IMR-90 (cell line): ENCODE data around the gene PEX7. TPM values are rescaled to one million over a fixed set of nuclear protein-coding genes. Genes with fewer than 3 reads are reported as not detected.

Experiments used
- ATAC-seq: fragments of 200-7000 bp; cut with Tn5 transposase; 2 replicates; pipeline ENCODE4 v1.9.1; 2020; ENCODE audit warnings: low read depth, mild to moderate bottlenecking, moderate library complexity
- BruUV-seq: library from RNA; stranded (reverse); fragments of 400-500 nt; replicated peaks from 2 replicates; lab custom pipeline; 2021; lab: Mats Ljungman, UMichigan
- CTCF ChIA-PET: fragments of 300-600 bp; formaldehyde crosslinking; extraction: SDS; loops from one replicate; lab custom pipeline; 2021; ENCODE audit warnings: antibody characterized with exemption; lab: Yijun Ruan, JAX
- POLR2A ChIA-PET: fragments of 300-600 bp; sonication (Branson Sonifier 250); formaldehyde crosslinking; loops from one replicate; lab custom pipeline; 2022; ENCODE audit warnings: antibody characterized with exemption; ENCODE audit not compliant: unreplicated experiment; lab: Charles Lee
- DNase-seq: peaks from one replicate; pipeline ENCODE4 v3.0.0; 2013
- H2AFZ ChIP-seq: replicated peaks from 2 replicates; pipeline ENCODE3; 2013; ENCODE audit warnings: low read length, mild to moderate bottlenecking; ENCODE audit not compliant: poor library complexity
- H2AK5ac ChIP-seq: 2 replicates; pipeline ENCODE4 v1.6.1; 2013; ENCODE audit warnings: low read depth, low read length, inconsistent platforms
- H2AK9ac ChIP-seq: replicated peaks from 2 replicates; pipeline ENCODE3; 2013; ENCODE audit warnings: mild to moderate bottlenecking, low read depth, low read length, moderate library complexity; ENCODE audit not compliant: poor library complexity
- H2BK120ac ChIP-seq: 2 replicates; pipeline ENCODE4 v1.6.1; 2013; ENCODE audit warnings: low read depth, low read length, inconsistent platforms
- H2BK15ac ChIP-seq: 3 replicates; pipeline ENCODE4 v1.6.1; 2013; ENCODE audit warnings: low read depth, low read length, inconsistent platforms
- H2BK20ac ChIP-seq: 2 replicates; pipeline ENCODE4 v1.6.1; 2013; ENCODE audit warnings: low read depth, mild to moderate bottlenecking, inconsistent platforms, low read length, moderate library complexity
- H2BK5ac ChIP-seq: 2 replicates; pipeline ENCODE4 v1.6.1; 2013; ENCODE audit warnings: mild to moderate bottlenecking, low read depth, low read length, inconsistent platforms; ENCODE audit not compliant: poor library complexity, severe bottlenecking
- H3K14ac ChIP-seq: replicated peaks from 2 replicates; pipeline ENCODE4 v1.6.1; 2013; ENCODE audit warnings: low read depth, low read length, inconsistent platforms
- H3K18ac ChIP-seq: 2 replicates; pipeline ENCODE4 v1.6.1; 2013; ENCODE audit warnings: low read depth, low read length, control low read depth
- H3K23ac ChIP-seq: 2 replicates; pipeline ENCODE4 v1.6.1; 2013; ENCODE audit warnings: low read depth, low read length, inconsistent platforms
- H3K27ac ChIP-seq: 2 replicates; pipeline ENCODE4 v1.5.1; 2013; ENCODE audit warnings: mild to moderate bottlenecking, control low read depth, low read length; ENCODE audit not compliant: insufficient read depth
- H3K27me3 ChIP-seq: 2 replicates; pipeline ENCODE4 v1.6.1; 2013; ENCODE audit warnings: low read length; ENCODE audit not compliant: control insufficient read depth, insufficient read depth
- H3K36me3 ChIP-seq: 2 replicates; pipeline ENCODE4 v1.6.1; 2013; ENCODE audit warnings: low read length, mixed read lengths; ENCODE audit not compliant: control insufficient read depth, insufficient read depth
- H3K4ac ChIP-seq: 2 replicates; pipeline ENCODE4 v1.6.1; 2013; ENCODE audit warnings: low read depth, low read length, inconsistent platforms
- H3K4me1 ChIP-seq: 2 replicates; pipeline ENCODE4 v1.6.1; 2013; ENCODE audit warnings: low read length, mixed read lengths; ENCODE audit not compliant: control insufficient read depth, insufficient read depth
- H3K4me2 ChIP-seq: 2 replicates; pipeline ENCODE4 v1.6.1; 2013; ENCODE audit warnings: low read depth, mild to moderate bottlenecking, control low read depth, low read length, moderate library complexity
- H3K4me3 ChIP-seq: 2 replicates; pipeline ENCODE4 v1.5.1; 2013; ENCODE audit warnings: low read depth, mild to moderate bottlenecking, control low read depth, low read length, moderate library complexity; ENCODE audit not compliant: insufficient read depth
- H3K56ac ChIP-seq: 2 replicates; pipeline ENCODE4 v1.6.1; 2013; ENCODE audit warnings: low read length, inconsistent platforms; ENCODE audit not compliant: insufficient read depth; ENCODE audit errors: extremely low read depth
- H3K79me1 ChIP-seq, 2 experiments: 2 replicates each; pipeline ENCODE4 v1.6.1; 2013; ENCODE audit warnings: low read length in 2 of 2, inconsistent platforms in 1 of 2, low read depth in 1 of 2
- H3K9ac ChIP-seq: 2 replicates; pipeline ENCODE4 v1.6.1; 2013; ENCODE audit warnings: low read depth, low read length, control low read depth
- H3K9me1 ChIP-seq: 2 replicates; pipeline ENCODE4 v1.6.1; 2013; ENCODE audit warnings: low read length, inconsistent platforms; ENCODE audit not compliant: insufficient read depth
- H3K9me3 ChIP-seq: 2 replicates; pipeline ENCODE4 v1.6.1; 2013; ENCODE audit warnings: low read length; ENCODE audit not compliant: control insufficient read depth, insufficient read depth
- H4K20me1 ChIP-seq: 2 replicates; pipeline ENCODE4 v1.6.1; 2013; ENCODE audit warnings: low read length, inconsistent platforms; ENCODE audit not compliant: insufficient read depth
- H4K5ac ChIP-seq: 2 replicates; pipeline ENCODE4 v1.6.1; 2013; ENCODE audit warnings: mild to moderate bottlenecking, low read depth, low read length, control low read depth
- H4K8ac ChIP-seq, 2 experiments: 2 replicates each; pipeline ENCODE4 v1.6.1; 2013; ENCODE audit warnings: low read depth in 2 of 2, low read length in 2 of 2, control low read depth in 1 of 2, inconsistent platforms in 1 of 2
- H4K91ac ChIP-seq: 2 replicates; pipeline ENCODE4 v1.6.1; 2013; ENCODE audit warnings: low read depth, low read length, inconsistent platforms; ENCODE audit not compliant: insufficient read depth
- CHD1 ChIP-seq: IDR thresholded peaks from 2 replicates; pipeline ENCODE4 v1.6.1; 2012; ENCODE audit warnings: low read depth, low read length, improper control_type of control experiment
- FOS ChIP-seq: fragments of 150-350 bp; IDR thresholded peaks from 2 replicates; pipeline ENCODE4 v1.6.1; 2016; ENCODE audit warnings: low read depth, low read length
- MAZ ChIP-seq: IDR thresholded peaks from 2 replicates; pipeline ENCODE4 v1.6.1; 2012; ENCODE audit warnings: low read depth, mild to moderate bottlenecking, low read length, improper control_type of control experiment, moderate library complexity, borderline replicate concordance
- MXI1 ChIP-seq: IDR thresholded peaks from 2 replicates; pipeline ENCODE4 v1.6.1; 2012; ENCODE audit warnings: low read depth, mild to moderate bottlenecking, low read length, moderate library complexity, borderline replicate concordance
- POLR2A ChIP-seq: IDR thresholded peaks from 2 replicates; pipeline ENCODE4 v1.6.1; 2012; ENCODE audit warnings: mild to moderate bottlenecking, low read depth, low read length
- WGBS, 2 experiments: methylation state at CpG; one replicate each; pipeline versions ENCODE4 v1.1.5 to v1.1.7; 2013; ENCODE audit warnings: missing lambda C conversion rate in 2 of 2; ENCODE audit not compliant: insufficient read length in 1 of 2; ENCODE audit errors: extremely low coverage in 2 of 2; 5-methylcytosine and 5-hydroxymethylcytosine counted together
- dilution Hi-C: fragments of 300-500 bp; cut with HindIII; formaldehyde crosslinking; loops from one replicate; pipeline ENCODE4 v1.14.3; 2018; ENCODE audit warnings: low sequenced_read_pairs; ENCODE audit not compliant: unreplicated experiment
- in situ Hi-C: fragments of 300-500 bp; cut with MboI; formaldehyde crosslinking; loops from 3 replicates; pipeline ENCODE4 v1.14.3; 2019; ENCODE audit warnings: low sequenced_read_pairs, inconsistent platforms, mixed read lengths
- intact Hi-C: fragments of 100-400 bp; cut with micrococcal nuclease; formaldehyde crosslinking; loops from 2 replicates; pipeline ENCODE4 v1.10.0; 2022
- polyA plus RNA-seq, 3 experiments: library from polyadenylated mRNA; depleted of rRNA; stranded (reverse); fragments of >200 nt; gene quantifications; 2 replicates each; pipeline ENCODE4 v1.2.3, GENCODE V29; 2012; ENCODE audit warnings: low replicate concordance in 1 of 3
- total RNA-seq: library from RNA; depleted of rRNA; stranded (reverse); fragments of >200 nt; gene quantifications from 2 replicates; pipeline ENCODE4 v1.2.3, GENCODE V29; 2012

PEX7 gene
- total and polyA plus RNA-seq, 2 of the 4 experiments (the other 2 are of a cell fraction) = 5.4 to 7.0 TPM

DNA sequence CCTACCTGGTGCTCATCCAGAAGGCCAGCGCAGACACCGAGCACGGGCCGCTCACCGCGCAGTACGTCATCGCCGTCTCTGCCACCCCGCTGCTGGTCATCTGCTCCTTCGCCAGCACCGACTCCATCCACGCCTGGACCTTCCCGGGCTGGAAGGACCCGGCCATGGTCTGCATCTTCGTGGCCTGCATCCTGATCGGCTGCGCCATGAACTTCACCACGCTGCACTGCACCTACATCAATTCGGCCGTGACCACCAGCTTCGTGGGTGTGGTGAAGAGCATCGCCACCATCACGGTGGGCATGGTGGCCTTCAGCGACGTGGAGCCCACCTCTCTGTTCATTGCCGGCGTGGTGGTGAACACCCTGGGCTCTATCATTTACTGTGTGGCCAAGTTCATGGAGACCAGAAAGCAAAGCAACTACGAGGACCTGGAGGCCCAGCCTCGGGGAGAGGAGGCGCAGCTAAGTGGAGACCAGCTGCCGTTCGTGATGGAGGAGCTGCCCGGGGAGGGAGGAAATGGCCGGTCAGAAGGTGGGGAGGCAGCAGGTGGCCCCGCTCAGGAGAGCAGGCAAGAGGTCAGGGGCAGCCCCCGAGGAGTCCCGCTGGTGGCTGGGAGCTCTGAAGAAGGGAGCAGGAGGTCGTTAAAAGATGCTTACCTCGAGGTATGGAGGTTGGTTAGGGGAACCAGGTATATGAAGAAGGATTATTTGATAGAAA lies 101.7 kb downstream of the PEX7 start:
- no peaks in the 10 kb centered on the region for H3K9me3 ChIP-seq
- H3K27me3 ChIP-seq = peaks cover 48% of the 10 kb centered on the region
- H2BK15ac ChIP-seq = no peak overlapping the region
- H3K4me2 ChIP-seq = no peak overlapping the region
- H3K23ac ChIP-seq = no peak overlapping the region
- no peak overlapping the region for H2BK120ac ChIP-seq
- no peaks in the 10 kb centered on the region for H4K20me1 ChIP-seq
- no peak overlapping the region for H4K91ac ChIP-seq
- H2BK20ac ChIP-seq = no peak overlapping the region
- DNase-seq = no peak
- dilution Hi-C loops (no loop called here), intact Hi-C loops (no loop called here), in situ Hi-C loops (no loop called here)
- WGBS, 2 experiments = 66% methylated on average over 26 of the region's 40 CpGs; no CpG with 5 or more reads in 1 of the 2 experiments
- no peak overlapping the region for H3K4me3 ChIP-seq
- H3K4me1 ChIP-seq = no peaks in the 10 kb centered on the region; the same call in 1 of the 2 replicates
- no peaks in the 10 kb centered on the region for H3K79me1 ChIP-seq
- no peak overlapping the region for H2AFZ ChIP-seq
- no peak overlapping the region for H3K4ac ChIP-seq
- TF ChIP-seq FOS = no peak
- no peak for TF ChIP-seq POLR2A
- TF ChIP-seq CHD1 = no peak
- TF ChIP-seq MXI1 = no peak
- TF ChIP-seq MAZ = no peak
- no peak overlapping the region for H2AK9ac ChIP-seq
- ChIA-PET CTCF (interaction anchor here (1.3 kb wide), 1 partner anchor 16 kb away, joined by 3 read pairs; no protein-coding TSS in a partner anchor), POLR2A (no interaction called here)
- no peak overlapping the region for H3K18ac ChIP-seq
- H3K27ac ChIP-seq = no peak overlapping the region
- BruUV-seq = no TSS peak
- H4K8ac ChIP-seq = no peak overlapping the region
- H3K9ac ChIP-seq = no peak overlapping the region
- no peak overlapping the region for H2AK5ac ChIP-seq
- no peak for ATAC-seq
- no peaks in the 10 kb centered on the region for H3K9me1 ChIP-seq
- H2BK5ac ChIP-seq = no peak overlapping the region
- no peak overlapping the region for H3K56ac ChIP-seq
- no peak overlapping the region for H4K5ac ChIP-seq
- H3K36me3 ChIP-seq = no peaks in the 10 kb centered on the region
- no peak overlapping the region for H3K14ac ChIP-seq
